CD4-positive, alpha-beta T cell treated with Interleukin-2 at 100 ng/mL for 4 hours (primary cell): ENCODE data around the gene CTSZ.
"Not testable (repeated sequence)": the region's sequence is repeated elsewhere in the genome, so short reads cannot be mapped to it uniquely, and the experiment has no call there.

ENCODE experiments used
- DNase-seq: peaks from one replicate; pipeline ENCODE4 v3.0.0-alpha.2; 2020; ENCODE audit warnings: low spot score

The CTSZ gene

DNA sequence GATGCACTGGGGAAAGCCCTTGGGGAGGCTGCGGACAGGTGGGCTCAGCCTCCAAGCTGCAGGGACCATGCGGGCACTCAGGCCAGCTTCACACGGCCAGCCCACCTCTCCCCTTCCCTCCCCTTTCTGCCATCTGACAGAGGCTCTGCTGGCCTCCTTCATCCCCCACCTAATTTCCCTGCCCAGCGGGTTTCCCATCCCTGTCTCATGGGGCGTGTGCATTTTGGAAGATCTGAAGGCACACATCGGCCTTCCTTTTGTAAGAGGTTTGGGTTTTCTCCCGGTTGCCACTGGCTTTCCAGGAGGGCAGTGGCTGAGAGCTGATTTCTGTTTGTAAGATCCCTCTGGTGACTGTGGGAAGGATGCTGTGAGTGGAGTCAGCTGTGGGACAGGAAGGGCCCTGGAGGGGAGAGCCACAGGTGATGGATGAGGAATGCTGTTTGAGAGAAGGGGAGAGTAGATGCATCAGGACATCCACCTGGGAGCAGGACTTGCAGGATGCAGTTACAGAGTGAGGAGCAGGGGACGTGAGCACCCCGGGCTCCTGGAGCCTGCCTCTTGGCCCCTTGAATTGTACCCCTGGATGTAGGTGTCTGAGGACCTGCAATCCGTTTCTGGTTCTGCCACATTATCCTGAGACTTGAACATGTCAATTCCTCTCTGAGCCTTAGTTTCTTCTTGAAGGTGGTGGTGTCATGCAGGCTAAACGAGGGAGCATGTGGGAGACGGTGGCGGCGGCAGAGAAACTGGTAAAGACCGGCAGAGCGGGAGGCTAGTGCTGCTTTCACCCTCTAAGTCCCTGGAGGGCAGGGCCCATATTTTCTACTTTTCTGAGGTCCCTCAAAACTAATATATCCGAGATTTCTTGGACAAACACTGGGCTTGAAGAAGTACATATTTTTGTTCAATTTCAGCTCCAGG, 6.2 kb upstream of the CTSZ start:
- DNase-seq, result no peak

DNA sequence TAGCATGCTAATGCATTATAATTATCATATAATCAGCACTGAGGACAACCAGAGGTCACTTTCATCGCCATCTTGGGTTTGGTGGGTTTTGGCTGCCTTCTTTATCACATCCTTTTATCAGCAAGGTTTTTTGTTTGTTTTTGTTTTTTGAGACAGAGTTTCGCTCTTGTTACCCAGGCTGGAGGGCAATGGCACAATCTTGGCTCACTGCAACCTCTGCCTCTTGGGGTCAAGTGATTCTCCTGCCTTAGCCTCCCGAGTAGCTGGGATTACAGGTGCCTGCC, 4.8 kb upstream of the CTSZ start:
- not testable (repeated sequence) for DNase-seq

DNA sequence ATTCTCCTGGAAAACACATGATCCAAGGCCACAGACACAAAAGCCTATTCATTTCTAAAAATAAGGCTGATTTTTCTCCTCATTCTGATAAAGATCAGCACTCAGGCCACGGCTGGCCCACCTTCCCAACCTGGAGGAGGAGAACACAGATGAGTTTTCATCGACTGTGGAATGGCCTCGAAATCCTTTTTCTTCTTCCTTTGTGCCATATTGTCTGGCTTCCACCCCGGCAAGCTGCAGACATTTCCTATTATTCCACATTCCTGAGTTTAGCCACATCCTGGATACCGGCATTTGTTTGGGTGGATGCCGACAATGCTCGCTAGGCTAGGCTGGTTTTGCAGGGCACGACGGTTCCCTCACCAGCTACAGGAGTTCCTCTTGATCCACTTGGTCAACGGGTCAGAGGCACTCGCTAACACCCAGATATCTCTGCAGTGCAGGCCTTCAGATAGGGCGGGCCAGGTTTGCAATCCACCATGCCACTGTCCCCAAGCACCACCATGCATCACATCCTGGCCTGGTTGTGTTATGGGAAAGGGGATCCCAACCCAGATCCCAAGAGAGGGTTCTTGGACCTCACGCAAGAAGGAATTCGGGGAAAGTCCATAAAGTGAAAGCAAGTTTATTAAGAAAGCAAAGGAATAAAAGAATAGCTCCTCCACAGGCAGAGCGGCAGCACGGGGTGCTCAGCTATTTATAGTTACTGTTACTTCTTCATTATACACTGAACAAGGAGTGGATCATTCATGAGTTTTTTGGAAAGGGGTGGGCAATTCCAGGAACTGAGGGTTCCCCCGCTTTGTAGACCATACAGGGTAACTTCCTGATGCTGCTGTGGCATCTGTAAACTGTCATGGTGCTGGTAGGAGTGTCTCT, 4.2 kb upstream of the CTSZ start:
- peak; percentile 41 for DNase-seq

DNA sequence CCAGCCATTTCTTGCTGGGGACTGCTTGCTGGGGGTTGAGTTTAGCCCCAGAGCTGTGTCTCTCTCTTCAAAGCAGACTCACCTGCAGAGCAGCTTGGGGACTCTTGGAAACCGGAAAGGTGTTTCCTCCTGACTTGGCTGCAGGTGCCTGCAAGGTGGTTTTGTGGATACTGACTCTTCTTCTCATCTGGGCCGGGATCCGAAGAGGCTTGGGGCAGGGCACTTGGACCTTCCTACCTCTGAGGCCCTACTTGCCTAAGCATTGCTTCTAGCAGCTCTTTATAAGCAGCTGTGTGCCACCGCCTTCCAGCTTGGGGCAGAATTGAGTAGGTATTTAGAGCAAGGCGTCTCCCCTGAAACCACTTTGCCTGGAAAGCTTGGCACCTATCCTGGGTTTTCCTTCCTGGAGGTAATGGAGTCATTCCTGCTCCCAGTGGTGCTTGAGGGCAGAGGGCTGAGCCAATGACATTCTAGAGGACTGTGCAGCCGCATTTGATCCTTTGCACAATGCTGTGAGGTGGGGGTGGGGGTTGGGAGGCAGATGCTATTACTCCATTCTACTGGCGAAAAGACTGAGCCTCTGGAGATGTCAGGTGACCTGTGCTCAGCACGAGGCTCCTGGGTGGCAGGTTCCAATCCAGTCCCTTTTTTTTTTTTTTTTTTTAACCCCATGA, 3.4 kb upstream of the CTSZ start:
- no peak for DNase-seq

DNA sequence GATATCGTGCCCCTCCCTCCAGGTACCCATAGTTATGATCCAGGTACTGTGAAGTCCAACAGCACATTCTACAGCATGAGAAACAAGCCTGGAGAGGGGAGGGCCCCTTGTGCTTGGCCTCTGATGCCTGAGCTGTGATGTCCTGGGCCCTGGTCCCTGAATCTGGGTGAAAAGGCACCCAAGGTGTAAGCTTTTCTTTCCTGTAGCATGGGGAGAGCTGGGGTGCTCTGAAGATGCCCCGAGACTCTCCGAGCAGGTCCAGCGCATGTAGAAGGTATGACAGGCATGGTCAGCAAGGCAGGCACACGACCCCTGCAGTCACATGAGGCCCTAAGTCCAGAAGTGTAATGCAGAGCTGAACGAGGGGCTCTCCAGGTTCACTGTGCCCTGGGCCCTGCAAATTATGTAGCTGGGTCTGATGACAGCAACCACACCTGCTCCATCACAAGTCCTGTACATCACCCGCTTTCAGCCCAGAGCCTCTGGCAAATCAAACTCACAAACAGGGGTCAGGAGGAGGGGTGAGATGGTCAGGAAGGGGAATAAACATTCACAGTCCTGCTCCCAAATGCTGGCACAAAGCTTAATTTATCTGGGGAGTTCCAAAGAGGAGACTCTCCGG, 1.8 kb upstream of the CTSZ start:
- no peak for DNase-seq

DNA sequence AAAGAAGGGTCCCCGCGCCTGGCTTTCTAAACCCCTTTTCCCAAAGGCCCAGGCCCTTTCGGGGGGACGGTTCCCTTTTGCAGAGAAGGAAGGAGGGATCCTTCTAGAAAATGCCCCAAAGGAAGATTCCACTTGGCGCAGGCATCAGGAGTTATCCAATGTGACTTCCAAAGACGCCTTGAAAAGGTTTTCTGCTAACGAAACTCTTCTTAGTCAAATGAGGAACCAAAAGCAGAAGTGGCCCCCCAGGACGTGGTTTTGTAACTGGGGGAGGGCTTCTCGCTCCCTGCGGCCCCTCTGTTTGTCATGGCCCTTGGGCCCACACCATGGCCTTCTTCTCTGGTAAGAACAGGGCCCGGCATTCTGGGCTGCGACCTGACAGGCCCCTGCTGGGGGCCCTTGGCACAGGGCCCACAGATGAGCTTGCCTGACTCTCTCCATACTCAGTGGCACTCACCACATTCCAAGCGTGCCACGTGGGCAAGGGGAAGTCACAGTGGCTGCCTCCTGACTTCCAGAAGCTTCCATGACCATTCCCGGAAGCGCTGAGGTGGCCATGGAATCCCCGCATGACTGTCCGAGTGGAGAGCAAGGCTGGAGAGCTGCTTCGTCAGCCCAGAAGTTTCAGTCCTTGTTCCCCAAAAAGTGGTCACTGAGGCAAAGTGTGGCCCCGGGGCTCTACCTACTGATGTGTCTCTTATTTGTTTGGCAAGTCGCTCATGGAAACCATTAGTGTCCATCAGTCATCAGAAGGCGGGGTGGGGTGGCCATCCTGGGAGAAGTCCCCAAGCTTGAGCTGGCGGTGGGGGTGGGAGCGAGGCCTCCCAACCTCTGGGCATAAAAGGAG, 834 bp upstream of the CTSZ start:
- peak; percentile 12 for DNase-seq

DNA sequence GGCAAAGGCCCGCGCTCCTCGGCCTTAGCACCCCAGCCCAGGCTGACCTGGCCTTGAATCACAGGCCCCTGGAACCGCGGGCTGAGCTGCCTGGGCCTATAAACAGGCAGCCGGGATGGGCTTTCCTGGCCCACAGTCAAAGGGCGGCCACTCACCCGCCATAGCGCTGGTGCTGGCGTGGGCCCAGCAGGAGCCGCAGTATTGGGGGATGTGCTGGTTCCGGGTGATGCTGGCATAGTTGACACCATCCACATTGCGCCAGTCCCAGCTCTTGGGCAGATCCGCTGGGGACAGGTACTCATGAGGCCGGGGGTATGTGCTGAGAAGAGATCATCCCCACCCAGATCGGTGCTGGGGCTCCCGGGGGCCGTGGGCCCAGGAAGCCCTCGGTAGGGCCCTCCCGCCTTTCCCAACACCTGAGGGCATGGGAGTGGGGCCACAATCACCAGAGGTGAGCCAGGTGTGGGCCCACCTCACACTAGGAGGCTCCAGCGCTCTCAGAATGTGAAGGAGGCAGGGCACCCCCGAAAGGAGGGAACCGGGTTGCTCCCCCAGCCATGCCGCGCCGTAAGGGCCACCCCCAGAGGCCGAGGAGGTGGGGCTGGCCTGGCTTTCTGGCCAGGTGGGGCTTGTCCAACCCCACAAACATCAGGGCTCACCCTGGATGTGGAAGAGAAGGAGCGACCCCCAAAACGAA, 739 bp downstream of the CTSZ start:
- no peak for DNase-seq

DNA sequence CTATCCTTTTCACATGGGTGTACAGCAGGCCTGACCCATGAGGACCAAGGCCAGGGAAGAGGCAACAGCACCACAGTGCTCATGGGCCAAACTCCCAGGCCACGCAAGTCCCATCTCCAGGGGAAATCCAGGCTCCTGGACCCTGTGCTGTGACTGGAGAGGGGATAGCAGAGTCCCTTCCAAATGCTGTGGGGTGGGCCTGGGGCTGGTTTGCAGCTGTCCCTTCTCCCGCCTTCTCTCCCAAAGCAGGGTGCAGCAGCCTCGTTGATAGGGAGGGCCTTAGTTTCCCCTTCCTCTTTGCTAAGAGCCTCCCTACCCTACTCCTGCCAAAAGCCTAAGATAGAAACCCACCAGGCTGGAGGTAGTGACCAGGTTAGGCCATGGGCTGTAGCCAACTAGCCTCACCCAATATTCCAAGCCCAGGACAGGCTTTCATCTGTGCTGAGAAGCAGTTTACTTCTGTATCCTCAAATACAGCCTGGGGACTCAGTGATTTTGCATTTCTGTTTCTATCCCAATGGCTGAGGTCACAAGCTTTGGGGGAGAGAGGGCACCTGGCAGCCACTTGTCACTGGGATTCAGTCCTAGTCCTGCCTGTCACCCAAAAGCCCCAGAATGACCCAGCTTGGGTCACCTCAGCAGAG, 1.4 kb downstream of the CTSZ start:
- DNase-seq, result no peak

DNA sequence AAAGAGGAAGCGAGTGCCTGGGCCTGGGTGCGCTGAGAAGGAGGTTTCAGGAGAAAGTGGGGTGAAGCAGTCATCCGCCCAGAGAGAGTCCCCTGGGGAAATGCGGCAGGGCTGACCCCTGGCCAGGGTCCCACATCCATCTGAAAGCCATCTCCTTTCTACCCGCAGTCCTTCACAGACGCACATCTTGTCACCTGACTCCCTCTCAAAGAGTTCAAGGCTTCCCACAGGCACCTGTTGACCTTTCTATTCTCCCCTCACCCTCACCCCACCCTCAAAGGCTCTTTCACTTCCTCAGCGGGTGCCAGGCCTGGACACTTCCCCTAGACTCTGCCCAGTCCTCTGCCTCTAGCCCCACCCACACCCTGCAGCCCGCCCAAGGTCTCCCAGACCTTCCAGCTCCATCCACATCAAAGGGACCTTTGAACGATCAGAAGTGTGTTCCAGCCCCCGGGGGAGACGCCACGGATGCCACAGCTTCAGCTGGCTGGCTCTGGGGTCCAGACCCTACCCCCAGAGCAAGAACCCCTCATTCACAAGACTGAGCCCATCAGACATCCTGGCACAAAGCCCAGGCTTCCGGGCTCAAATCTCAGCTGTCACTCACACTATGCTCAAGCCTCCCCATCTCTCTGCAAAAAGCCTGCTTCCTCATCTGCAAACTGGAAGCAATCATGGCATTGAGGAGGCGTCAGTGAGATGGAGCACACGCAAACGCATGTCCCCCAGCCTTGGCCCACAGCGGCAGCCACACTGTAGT, 2.1 kb downstream of the CTSZ start:
- peak; percentile 51 for DNase-seq

DNA sequence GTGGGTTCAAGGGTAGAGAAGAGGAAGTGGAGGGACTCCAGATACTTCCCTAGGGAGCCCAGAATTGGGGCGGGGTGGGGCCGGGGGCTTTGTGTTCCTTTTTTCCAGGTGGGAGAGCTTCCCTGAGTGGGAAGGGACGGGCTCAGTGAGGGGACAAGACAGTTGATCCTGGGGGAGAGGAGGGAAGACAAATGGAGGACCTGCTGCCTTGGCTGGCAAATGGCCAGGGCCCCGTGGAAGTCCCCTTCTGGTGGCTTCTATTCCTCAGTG, 2.6 kb downstream of the CTSZ start:
- DNase-seq, result peak; percentile 56

DNA sequence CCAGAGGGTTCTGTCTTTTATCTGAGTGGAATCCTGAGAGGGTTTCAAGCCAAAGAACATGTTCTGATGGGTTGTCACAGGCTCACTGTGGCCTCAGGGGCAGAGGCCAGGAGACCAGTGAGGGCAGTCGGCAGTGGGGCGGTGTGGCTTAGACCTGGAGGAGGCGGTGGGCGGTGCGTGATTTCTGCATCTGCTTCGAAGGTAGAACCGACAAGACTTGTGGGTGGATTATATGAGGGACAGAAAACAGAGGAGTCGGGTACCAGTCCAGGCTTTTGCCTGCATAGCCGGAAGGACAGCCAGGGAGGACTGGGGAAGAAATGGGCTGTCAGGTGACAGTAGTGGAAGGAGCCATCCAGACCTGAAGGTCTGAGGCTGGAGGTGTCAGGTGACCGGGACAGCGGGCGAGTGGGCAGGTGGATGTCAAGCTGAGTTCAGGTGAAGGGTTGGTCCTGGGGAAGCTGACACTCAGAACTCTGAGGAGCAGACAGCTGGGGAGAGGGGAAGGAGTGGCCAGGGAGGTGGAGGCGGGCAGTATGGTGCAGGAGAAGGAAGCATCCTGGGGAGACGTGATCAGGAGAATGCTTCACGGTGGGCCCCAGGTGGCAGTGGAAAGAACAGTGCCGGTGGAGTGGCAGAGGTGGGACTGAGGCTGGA, 3.1 kb downstream of the CTSZ start:
- no peak for DNase-seq

DNA sequence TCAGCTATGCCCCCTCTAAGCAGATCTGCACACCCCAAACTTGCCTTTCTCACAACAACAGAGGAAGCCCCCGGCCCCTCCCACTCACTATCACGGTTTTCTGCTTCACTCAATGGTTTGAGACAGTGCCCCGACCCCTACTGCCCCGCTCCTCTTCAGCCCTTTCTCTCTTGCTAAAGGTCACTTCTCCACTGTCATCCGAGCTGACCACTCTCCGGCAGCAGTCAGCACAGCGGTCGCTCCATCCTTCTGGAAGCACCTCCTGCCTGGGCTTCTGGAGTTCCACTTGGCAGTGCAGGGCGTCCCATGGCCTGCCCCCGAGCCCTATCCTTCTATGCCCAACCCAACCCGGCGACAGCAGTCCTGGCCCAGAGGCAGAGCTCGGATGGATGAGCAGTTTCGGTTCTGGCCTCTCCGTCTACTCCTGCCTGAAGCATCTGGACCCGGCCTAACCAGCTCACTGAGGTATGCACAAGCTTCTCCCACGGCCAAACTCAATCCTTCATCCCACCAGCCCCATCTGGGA, 4.1 kb downstream of the CTSZ start:
- DNase-seq, result no peak

DNA sequence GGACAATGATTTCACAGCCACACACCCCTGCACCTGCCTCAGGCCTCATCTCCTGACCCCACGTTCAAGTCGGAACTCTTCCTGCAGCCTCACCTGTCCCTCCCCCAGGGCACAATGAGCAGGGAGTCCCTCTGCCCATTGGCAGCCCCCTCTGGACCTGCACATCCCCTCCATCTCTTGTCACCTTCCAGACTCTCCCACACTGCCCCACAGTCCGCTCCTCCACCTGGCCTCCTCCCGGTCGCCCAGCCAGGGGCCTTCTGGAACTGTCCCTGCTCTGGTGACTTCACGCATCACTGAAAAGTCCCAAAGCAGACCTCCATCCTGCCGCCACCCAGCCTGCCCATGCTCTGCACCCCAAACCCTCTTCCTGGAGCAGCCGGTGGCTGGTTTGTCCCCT, 4.7 kb downstream of the CTSZ start:
- no peak for DNase-seq

DNA sequence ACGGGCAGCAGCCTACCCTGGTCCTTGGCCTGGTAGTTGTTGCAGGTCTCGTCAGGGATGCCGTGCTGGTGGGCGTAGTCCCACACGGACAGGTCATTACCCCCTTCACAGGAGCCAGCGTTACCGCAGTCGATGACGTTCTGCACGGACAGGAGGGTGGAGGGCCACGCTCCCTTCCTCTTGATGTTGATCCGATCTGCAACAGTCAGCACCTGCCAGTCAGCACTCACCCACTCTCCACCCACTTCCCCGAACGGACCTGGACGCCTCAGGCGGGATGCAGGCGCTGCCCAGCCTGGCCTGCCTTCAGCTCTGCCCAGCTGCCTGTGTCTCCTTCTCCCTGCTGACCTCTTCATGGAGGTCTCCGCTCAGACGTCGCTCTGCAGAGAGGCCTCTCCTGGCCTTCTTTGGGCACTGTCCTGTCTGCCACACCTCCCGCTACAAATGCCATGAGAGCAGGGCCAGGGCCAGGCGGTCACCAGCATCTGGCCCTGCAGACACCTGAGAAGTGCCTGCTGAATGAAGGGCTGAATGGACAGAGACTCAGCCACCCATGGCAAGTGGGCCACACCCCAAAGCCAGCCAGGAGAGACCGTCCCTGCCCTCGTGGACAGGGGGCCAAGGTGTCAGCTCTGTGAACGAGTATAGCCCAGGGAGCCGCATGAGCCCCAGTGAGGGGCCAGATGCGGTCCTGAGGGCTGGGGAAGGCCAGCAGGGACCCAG, 5.4 kb downstream of the CTSZ start:
- no peak for DNase-seq

DNA sequence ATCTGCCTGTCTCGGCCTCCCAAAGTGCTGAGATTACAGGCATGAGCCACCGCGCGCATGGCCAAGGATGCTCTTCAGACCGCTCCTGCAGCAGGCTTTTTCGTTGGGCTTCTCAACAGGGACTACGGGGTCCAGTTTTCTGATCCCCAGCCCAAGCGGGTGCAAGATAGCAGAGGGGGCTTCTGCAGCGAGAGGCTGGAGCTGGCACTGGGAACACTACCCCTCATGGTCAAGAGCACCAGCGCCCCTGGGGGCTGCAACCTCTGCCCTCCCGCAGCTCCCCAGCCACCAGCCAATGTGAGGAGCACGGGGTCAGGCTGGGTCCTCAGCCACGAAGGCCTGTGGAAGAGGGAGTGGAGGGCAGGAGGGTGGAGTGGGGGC, 6.0 kb downstream of the CTSZ start:
- DNase-seq, result no peak

DNA sequence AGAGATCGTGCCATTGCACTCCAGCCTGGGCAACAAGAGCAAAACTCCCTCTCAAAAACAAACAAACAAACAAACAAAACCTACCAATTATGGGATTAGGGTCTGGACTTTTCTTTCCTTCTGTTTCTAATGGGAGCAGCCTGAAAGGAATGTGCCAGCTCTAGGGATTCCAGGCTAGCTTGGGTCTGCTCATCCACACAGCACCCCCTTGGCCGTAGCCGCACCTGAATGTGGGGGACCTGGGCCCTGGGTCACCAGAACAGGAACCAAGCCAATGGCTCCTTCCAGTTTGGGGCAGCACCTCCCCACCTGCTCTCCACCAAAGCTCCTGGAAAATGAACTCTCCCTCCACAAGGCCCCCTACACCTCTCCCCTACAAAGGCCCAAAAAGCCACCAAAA, 6.7 kb downstream of the CTSZ start:
- DNase-seq, result no peak

DNA sequence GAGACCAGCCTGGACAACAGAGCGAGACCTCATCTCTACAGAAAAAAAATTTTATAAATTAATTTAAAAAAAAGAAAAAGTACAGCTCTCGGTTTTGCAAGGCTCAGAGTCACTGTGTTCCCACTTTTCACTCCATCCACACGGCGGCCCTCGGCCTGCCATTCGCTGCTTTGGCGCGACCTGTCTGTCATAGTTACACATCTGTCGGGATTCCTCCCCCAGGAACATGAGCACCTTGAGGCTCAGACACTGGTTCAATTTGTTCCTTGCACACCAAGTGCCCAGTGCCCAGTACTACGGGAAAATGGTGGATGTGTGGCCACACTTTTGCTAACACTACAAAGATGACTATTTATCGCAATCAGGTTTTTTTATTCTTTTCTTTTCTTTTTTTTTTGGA, 8.4 kb downstream of the CTSZ start:
- DNase-seq, result no peak

DNA sequence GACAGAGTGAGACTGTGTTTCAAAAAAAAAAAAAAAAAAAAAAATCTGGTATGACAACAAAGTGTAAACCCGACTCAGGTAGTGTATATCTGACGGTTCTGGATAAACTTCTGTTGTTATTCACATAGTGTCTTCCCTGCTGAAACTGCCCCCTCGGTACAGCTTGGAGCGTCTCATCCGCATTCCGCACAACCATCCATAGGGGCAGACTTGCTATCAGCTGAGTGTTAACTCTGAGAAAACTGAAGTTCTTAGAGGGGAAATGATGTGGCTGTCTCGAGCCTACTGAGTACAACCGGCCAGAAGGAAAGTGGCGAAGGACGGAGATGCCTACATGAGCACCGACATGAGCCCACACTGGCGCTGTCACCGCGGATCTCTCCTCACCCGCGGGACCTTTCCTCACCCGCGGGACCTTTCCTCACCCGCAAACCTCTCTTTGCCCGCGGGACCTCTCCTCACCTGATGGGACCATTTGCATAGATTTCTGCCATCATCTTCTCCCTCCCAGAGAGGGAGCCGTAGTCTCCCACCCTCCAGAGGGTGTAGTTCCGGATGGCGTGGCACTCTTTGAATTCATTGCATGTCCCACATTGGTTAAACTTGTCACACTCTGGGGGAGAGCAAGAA, 9.8 kb downstream of the CTSZ start:
- DNase-seq, result no peak
